ENCODE results near the gene ASF1B. TPM values are rescaled to one million over a fixed set of nuclear protein-coding genes. Genes with fewer than 3 reads are reported as not detected.

The ASF1B gene
- total RNA-seq, 1 donor from 2014 or later: 0.70 TPM

DNA sequence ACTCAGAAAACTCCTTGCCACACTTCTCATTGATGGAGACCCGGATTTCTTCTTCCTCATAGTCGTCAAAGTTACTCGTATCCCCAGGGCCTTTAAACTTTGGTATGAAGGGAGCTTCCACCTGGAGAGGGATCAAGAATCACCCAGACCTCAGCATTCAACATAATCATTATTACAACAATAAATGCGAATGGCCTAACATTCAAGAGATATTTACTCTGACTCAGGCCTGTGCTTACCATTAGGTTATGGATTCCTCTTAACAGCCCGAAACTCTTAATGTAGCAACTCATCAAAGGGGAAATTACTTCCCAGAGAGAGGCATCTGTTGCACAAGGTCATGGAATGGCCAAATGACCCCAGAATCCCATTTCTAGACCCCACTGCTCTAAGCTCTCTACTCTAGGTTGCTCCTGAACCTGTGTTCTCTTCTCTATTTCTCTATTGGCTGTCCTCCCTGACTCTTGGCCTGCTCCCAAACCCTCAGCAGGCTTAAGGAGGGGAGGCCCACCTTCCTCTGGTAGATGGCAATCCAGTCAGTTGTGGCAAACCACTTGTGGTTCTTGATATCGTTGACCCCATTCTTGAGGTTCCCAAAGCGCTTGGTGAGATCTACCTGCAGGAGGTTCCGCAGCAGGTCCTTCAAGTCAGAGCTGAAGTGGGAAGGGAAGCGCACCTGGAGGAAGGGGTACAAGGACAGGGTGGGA is 43.1 kb downstream of the ASF1B start:
- intact Hi-C loops (cut with DNase I): loop anchor here (2.0 to 5.0 kb wide), 2 partner anchors 20 to 44 kb away; partner anchors contain the start of gene ASF1B

DNA sequence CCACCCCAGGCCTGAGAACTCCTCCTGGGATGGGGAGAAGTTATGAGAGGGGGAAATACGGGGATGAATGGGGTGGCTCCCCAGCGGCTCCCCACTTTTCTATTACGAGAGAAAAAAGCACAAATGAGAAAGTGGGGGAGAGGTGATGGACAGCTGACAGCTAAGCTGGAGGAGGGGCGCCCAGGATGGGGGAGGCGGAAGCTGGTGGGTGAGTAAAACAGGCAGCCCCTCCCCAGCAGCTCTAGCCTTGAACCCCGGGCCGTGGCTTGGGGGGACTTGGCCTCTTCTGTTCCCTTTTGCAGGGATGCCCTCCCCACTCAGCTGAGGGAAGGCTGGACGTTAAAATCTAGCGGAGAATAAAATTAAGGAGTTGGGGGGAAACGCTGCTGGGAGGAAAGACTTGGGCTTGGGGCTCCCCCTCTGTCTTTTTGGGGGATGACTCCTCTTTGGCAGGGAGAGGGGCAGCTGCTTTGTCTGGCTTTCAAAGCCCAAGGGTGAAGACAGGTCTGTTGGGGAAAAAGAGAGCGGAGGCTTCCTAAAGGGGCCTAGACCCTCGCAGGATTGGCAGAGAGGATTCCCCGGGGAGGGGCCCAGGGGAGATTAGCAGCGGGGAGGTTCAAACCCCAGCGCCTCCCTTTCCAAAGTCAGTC is 44.5 kb downstream of the ASF1B start:
- DNase-seq (ENCODE audit: low spot score): no peak
- intact Hi-C loops (cut with DNase I): loop anchor here (2.0 to 5.0 kb wide), 2 partner anchors 21 to 45 kb away; partner anchors contain the start of gene ASF1B

More for the DNA sequence above, 43.1 kb downstream of the ASF1B start:
- no peak for DNase-seq (ENCODE audit: low spot score)

DNA sequence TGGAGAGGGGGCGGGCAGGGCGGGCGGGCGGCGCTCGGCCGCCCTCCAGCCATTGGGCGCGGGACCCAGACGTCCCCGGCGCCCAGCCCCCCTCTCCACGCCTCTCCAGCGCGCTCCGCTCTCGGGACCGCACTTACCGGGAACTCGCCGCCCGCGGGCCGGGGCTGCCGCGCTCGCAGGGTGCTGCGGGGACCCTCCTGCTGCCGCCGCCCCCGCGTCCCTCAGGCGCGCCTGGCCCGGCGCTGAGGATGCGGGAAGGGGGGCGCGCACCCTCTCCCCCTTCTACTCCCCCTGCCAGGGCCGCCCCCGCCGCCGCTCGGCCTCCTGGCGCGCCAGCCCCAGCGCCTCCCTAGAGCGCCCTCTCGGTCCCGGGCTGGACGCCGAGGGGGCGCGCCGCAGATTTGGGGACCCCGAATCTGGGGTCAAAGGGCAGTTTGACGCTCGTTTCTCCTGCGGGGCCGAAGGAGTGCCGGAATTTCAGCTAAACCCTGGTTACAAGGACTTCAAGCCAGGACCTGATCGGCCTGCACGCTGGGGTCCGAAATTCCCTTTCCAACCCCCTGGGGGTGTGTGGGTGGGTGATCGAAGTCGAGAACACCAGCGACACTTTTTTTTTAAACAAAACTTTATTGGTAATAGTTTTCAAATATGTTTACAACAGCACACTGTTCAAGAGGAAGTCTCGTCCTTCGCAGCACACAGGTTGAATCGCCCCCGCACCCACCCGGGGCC is 45.1 kb downstream of the ASF1B start:
- DNase-seq (ENCODE audit: low spot score): no peak

DNA sequence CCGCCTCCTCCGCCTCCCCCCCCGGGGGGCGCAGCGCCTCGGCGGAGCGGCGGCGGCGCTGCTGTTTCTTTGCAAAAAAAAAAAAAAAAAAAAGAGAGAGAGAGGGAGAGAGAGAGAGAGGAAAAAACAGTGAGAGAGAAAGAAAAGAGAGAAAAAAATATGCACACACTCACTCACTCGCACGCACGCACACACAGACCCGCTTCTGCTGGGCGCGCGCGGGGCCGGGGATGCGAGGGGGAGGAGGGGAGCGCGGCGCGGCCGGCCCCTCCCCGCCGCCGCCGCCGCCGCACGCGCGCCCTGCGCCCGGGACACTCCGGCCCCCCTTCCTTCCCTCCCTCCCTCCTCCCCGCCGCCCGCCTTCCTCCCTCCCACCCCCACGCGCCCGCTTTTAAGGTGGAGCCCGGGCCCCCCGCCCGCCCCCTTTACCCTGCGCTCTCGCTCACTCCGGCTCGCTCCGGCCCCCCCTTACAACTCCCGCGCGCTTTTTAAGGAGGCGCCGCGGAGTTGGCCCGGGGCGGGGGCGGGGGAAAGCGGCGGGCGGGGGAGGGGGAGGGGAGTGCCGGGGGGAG is 45.8 kb downstream of the ASF1B start, which contains the start of gene SAMD1:
Gene SAMD1, minus strand, starts transcription at position 243 of the 572 bp plus-strand sequence.
- DNase-seq (ENCODE audit: low spot score): peak; percentile 93
- intact Hi-C loops (cut with DNase I): loop anchor here (5.0 kb wide), 1 partner anchor 47 kb away; the partner anchor contains the start of gene ASF1B

More for the DNA sequence above, 45.1 kb downstream of the ASF1B start:
- intact Hi-C loops (cut with DNase I): loop anchor here (5.0 kb wide), 1 partner anchor 46 kb away; the partner anchor contains the start of gene ASF1B

DNA sequence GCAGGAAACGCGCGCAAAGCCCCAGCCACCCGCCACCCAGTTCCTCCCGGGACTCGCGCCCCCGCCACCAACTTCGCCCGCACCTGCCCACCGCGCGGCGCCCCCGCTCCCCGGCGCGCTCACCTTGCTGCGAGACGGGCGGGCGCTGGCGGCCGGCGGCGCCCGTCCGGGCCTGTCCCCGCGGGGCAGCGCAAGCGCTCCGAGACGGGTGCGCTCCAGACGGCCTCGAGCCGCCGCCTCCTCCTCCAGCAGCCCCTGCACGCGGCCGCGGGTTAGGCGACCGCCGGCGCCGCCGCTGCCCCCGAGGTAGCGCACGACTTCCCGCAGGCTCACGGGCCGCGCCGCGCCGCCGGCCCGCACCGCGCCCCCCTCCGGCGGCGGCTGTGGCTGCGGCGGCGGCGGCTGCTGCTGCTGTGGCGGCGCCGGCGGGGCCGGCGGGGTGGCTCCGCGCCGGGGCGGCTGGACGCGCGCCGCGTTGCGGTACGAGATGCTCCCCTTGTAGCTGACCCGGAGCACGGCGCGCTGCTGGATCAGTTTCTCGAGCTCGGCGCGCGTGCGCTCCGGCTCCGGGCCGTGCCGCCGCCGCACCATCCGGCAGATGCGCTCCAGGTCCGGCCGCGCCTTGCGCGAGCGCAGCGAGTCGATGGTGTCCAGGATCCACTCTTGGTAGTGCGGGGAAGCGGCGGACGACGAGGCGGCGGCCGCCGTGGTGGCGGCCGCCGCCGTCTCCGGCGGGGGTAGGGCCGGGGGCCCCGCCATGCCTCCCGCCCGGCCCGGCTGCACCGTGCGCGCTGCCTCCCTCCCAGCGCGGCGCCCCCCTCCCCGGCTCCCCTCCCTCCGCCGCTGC is 46.5 kb downstream of the ASF1B start:
- intact Hi-C loops (cut with DNase I): loop anchor here (5.0 kb wide), 1 partner anchor 47 kb away; the partner anchor contains the start of gene ASF1B

DNA sequence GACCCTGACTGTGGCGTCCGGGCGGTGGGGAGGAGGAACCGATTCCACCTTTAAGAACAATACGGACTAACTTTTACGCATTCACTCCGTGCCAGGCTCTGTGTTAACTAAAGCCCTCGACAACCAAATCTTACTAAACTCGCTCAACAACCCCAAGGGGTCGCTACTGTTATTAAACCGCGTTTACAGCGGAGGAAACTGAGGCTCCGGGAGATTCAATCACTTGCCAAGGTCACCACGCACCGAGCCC is 47.1 kb downstream of the ASF1B start:
- DNase-seq (ENCODE audit: low spot score): no peak
- intact Hi-C loops (cut with DNase I): no loop called here

More for the DNA sequence above, 46.5 kb downstream of the ASF1B start:
- DNase-seq (ENCODE audit: low spot score): no peak

DNA sequence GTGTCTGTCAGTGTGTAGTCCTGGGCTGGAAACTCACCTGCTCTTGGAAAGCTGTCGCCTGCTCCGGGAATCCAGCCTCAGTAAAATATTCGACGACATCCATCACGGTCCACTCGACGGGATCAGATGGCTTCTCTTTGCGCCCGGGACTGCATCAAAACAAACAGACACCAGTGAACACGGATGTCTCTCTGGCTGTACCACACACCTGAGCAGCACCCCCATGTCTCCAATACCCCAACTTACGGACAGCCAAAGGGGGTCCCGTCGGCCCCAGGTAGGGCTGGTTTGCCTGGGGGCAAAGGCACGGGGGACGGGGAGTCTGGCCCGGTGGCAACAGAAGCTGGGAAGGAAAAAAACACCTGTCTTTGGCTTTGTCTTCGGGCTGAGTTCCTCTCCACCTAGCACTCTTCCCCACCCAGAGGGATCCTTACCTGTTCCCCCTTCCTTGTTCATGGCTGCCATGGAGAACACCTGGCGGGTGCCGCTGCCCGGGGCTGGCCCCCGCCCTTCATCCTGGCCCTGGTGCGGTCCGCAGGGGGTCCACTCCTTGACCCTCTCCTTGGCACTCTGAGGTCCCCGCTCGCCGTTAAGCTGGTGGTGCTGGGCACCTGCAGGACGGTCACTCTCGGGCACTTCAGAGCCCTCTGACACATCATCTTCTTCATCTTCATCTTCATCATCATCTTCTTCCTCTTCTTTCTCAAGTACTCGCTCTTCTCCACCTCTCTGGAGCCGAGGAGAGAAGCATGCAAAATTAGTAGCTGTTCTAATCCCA is 47.6 kb downstream of the ASF1B start:
- DNase-seq (ENCODE audit: low spot score): no peak
- intact Hi-C loops (cut with DNase I): no loop called here

DNA sequence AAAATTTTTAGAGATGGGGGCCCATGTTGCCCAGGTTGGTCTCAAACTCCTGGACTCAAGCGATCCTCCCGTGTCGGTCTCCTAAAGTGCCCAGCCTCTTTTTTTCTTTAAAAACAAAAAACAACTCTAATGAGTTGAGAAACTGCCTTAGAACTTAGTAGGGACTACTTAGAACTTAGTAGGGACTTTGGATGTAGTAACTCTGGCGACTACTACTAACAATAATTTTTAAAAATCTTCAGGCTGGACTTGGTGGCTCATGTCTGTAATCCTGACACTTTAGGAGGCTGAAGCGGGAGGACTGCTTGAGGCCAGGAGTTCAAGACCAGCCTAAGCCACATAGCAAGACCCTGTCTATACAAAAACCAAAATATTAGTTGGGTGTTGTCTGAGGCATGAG is 50.3 kb downstream of the ASF1B start:
- DNase-seq (ENCODE audit: low spot score): no peak
- intact Hi-C loops (cut with DNase I): no loop called here

DNA sequence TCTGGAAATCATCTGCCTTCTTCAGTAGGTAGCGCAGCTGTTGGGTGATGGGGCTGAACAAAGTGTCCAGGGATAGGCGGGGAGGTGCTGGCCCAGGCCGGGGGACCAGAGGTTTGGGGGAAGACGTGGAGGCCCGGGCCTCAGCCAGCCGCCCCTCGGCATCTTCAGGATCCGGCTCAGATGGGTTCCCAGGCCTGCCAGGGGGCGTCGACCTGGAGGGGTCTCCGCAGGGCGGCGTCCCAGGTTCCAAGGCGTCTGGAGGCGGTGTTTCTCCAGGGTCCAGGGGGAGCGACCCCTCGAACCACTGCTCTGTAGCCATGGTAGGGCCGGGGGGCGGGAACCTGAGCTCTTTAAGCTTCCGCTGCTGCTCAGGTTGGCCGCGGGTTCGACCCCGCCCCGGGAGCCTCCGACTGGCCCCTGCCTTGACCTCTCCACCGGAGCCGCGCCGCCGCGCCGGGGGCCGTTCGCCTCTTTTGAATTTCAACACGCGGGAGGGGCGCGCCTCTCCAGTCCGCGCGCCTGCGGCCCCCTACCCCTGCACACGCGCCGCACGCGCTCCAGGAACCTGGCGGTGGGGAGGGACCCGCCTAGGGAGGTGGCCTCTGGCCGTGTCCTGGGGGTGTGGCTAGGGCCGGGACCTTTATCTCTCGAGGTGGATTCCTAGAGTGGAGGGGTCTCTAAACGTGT is 50.9 kb downstream of the ASF1B start, which contains the start of gene C19orf67:
Gene C19orf67, minus strand, starts transcription at position 475 of the 687 bp plus-strand sequence. Its CDS starts 156 bp downstream, at position 319.
- no peak for DNase-seq (ENCODE audit: low spot score)
- intact Hi-C loops (cut with DNase I): no loop called here

DNA sequence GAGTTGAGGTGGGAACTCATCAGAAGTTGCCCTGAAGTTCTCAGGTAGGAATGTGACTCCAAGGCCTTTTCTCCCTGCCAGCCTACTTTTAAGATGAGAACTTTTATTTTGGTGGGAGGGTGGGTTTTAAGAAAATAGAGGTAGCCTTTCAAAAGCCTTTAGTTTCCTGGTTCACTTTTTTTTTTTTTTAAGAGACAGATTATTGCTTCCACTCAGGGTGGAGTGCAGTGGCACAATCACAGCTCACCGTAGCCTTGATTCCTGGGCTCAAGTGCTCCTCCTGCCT is 53.8 kb downstream of the ASF1B start:
- DNase-seq (ENCODE audit: low spot score): no peak
- intact Hi-C loops (cut with DNase I): loop anchor here (5.0 kb wide), 1 partner anchor 35 kb away; the partner anchor contains the start of gene PRKACA

DNA sequence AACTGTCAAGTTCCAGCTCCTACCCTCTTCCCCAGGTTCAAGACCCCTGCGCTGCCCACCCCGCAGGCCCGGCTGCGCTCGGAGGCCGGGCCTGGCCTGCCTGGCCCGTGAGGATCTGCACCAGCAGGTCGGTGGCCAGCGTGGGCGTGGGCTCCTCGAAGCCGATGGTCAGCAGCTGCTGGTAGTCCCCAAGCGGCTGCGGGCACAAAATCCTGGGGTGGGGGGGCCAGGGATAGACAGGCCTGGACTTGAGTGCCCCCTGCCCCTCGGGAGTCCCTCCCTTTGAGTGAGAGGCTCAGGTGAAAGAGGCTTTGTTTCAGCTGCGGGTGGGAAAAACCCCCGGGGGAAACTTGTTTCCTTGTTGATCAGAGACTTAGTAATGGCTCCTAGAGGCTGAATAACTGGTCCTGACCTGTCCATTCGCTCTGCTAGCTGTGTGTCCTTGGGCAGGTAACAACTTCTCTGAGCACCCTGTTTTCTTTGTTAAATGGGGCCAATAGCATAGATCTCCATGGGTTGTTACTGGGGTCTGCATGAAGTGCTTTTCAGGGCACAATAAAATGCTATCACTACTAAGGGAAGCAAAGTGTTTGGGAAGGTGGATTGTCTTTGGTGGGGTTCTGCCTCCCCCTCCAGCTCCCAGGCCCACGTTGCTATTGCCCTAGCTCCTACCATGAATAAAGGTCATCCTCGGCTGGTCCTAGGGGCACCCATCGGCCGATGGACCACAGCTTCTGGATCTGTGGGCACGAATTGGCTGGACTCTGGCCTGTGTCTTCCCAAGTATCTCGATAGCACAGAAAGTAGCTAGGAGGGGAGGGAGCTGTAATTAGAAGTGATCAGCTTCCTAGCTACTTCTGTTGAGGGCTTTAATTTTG is 54.4 kb downstream of the ASF1B start:
- intact Hi-C loops (cut with DNase I): loop anchor here (5.0 kb wide), 1 partner anchor 35 kb away; the partner anchor contains the start of gene PRKACA
- DNase-seq (ENCODE audit: low spot score): no peak

DNA sequence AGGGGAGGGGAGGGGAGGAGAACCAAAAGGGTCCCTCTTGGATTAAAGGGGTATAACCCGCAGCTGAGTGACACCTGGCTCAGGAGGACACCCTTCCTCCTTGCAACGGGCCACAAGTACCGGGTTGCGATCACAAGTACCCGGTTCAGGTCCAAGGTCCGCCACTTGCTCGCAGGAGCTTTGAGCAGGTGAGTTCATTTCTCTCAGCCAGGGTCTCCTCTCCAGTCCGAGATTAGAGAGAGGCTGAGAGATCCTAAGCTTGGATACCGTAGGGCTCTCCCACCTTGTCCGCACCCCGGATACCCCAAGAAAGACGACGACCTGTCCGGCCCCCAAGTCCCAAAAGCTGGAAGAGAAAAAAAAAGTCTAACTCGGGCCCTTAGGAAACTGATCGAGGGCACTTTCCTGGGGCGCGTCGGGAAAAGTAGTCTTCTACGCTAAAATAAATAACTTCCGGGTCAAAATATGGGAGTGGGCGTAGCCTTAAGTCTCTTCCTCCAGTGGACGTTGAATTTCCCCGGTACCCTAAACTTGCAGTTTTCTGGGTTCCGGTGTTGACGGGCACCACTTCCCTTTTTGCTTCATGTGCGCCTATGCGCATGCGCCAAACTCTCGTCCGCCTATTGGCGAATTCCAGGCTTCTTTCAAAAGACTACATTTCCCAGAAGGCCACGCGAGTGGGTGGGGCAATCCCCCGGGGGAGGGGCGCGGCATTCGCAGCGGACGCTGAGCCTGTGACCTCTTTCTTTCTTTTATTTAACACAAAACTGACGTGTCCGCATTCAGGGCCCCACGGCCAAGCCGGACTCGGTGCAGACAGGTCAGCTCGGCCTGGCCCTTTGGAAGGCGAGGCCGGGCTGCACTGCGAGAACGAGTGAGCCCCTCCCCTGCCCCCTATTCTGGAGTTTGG is 55.2 kb downstream of the ASF1B start:
- peak; percentile 99 for DNase-seq (ENCODE audit: low spot score)
- intact Hi-C loops (cut with DNase I): loop anchor here (5.0 kb wide), 1 partner anchor 36 kb away; the partner anchor contains the start of gene PRKACA

DNA sequence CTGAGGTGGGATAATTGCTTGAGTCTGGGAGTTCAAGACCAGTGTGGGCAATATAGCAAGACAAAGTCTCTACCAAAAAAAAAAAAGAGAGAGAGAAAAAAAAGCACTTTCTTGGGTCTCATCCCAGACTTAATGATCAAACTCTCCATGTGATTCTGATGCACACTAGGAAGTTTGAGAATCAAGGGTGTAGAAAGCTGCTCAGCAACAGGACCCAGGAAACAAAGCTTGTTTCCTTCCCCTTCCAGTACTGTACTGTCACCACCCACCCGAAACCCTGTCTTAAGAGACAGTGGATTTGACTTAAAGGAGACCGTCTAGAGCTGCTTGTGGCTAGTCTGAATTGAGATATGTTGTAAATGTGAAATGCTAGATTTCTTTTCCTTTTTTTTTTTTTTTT is 58.0 kb downstream of the ASF1B start:
- intact Hi-C loops (cut with DNase I): loop anchor here (10.0 kb wide), 2 partner anchors 266 to 294 kb away; no protein-coding TSS in a partner anchor
- no peak for DNase-seq (ENCODE audit: low spot score)

DNA sequence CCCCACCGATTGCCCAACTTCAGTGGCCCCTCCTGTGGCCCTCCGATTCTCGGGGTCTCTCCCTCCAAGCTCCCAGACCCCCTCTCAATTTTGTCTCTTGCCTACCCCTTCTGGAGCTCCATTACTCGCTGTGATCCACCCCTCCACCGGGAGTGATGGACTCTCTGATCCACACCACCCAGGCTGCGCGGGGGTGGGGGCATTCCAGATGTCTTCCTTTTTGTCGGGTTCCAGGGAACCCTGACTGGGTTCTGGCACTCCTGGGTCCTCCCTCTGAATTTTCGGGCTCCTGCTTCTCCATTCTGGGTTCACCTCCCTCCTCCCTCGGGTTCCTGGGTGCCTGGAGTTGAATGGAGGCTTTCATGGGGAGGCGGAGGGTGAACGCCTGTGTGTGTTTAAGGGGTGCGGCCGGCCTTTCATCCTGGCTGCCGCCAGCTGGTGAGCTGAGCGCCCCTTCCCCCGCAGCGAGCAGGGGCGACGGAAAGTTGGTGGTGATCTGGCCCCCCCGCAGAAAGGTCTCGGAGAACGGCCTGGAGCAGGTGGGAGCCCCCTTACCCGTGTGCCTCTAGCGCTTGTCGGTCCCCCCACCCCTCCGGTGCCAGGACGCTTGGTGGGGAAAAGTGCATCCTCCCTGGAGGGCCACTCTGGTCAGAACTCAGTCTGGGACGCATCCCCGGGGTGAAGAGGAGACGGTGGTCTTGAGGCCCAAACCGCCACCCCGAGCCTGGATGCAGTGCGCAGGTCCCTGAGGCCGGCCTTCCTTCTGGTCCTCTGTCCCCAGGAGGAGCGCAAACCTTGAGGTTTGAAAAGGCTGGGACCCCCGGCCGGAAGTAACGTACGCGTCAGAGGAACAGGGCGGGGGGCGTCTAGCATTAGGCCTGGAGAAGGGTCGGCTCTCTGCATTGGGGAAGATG is 62.2 kb downstream of the ASF1B start:
- no peak for DNase-seq (ENCODE audit: low spot score)
- intact Hi-C loops (cut with DNase I): loop anchor here (2.0 to 10.0 kb wide), 3 partner anchors 63 to 289 kb away; partner anchors contain the start of gene ASF1B

All from cardiac septum (tissue), 1 donor.